Heart right ventricle (tissue), 16 donors: Measurements from ENCODE around the gene PAPLN. TPM values are rescaled to one million over a fixed set of nuclear protein-coding genes. Genes with fewer than 3 reads are reported as not detected.

Source experiments
- ATAC-seq, 8 donors: fragments of 200-7000 bp; cut with Tn5 transposase; one replicate each; pipeline ENCODE4 v1.9.1; 2020; ENCODE audit warnings: mild to moderate bottlenecking in 8 of 8, moderate library complexity in 8 of 8, moderate number of reproducible peaks in 1 of 8
- DNase-seq, 2 donors: peaks; one replicate each; pipeline ENCODE4 v3.0.0-alpha.2; 2020
- H3K27ac ChIP-seq, 10 donors: fragments of 200-600 bp; sonication (generic) in 2 of 10; one replicate each; pipeline versions ENCODE4 v1.5.0 to v1.8.0; 2020 to 2022; ENCODE audit warnings: mild to moderate bottlenecking in 3 of 10
- H3K27me3 ChIP-seq, 7 donors: fragments of 200-600 bp; one replicate each; pipeline ENCODE4 v1.8.0; 2021 to 2022; ENCODE audit warnings: mild to moderate bottlenecking in 2 of 7
- H3K36me3 ChIP-seq, 9 donors: fragments of 200-600 bp; sonication (generic) in 1 of 9; one replicate each; pipeline versions ENCODE4 v1.5.0 to v1.8.0; 2020 to 2022; ENCODE audit warnings: mild to moderate bottlenecking in 2 of 9
- H3K4me1 ChIP-seq, 9 donors: fragments of 200-600 bp; sonication (generic) in 1 of 9; one replicate each; pipeline versions ENCODE4 v1.5.0 to v1.8.0; 2020 to 2022; ENCODE audit warnings: mild to moderate bottlenecking in 4 of 9
- H3K4me3 ChIP-seq, 10 donors: fragments of 200-600 bp; sonication (generic) in 2 of 10; one replicate each; pipeline versions ENCODE4 v1.5.0 to v1.8.0; 2020 to 2022; ENCODE audit warnings: mild to moderate bottlenecking in 7 of 10, moderate library complexity in 2 of 10
- H3K9me3 ChIP-seq, 11 donors: fragments of 200-600 bp in 10 of 11; sonication (generic) in 2 of 11; one replicate each; pipeline versions ENCODE4 v1.5.0 to v1.8.0; 2013 to 2022; ENCODE audit warnings: mild to moderate bottlenecking in 2 of 11, control low read depth in 1 of 11, moderate library complexity in 1 of 11
- CTCF ChIP-seq, 9 donors: fragments of 200-600 bp; sonication (generic) in 2 of 9; IDR thresholded peaks; one replicate each; pipeline versions ENCODE4 v1.5.0 to v1.8.0; 2021 to 2022; ENCODE audit warnings: antibody characterized with exemption in 9 of 9, mild to moderate bottlenecking in 5 of 9, moderate library complexity in 1 of 9
- WGBS, 2 donors: extraction: QIAGEN DNeasy Blood & Tissue Kit; methylation state at CpG; one replicate each; pipeline ENCODE4 v1.1.7; 2013; ENCODE audit warnings: inconsistent platforms in 1 of 2; 5-methylcytosine and 5-hydroxymethylcytosine counted together
- intact Hi-C, 10 donors: fragments of 100-400 bp; cut with DNase I; formaldehyde crosslinking; loops; one replicate each; pipeline versions ENCODE4 v1.11.1 to v1.14.2; 2022
- polyA plus RNA-seq, 2 donors: library from polyadenylated mRNA; stranded (reverse); fragments of 200-250 nt; gene quantifications; one replicate each; pipeline ENCODE4 v1.2.3, GENCODE V29; 2013
- total RNA-seq, 10 donors: library from RNA; stranded (reverse); fragmentation: NEBNext Ultra II Directional in 3 of 10; extraction: Animal tissue kit (Norgen Biotek cat#: 25700) in 3 of 10; gene quantifications; one replicate each; pipeline versions ENCODE4 v1.2.1 to v1.2.4, GENCODE V29; 2021 to 2023
- donor health status: Arrhythmogenic right ventricular cardiomyopathy.
- donor health status: ischemic (EF 13 %, LVEDD 7.1; RV severe dilation, severe dysfunction).
- donor health status: healthy with polysubstance abuse.
- donor health status: DM: no; HTN: yes; CAD: no.
- donor health status: DM: no; HTN: no; CAD: no.
- donor health status: ischemic (EF 25% LVEDD 6.9; RV normal size, moderate dysfunction).
- donor health status: ischemic (EF 25% LVEDD 5.7; RV mildly dilated, moderate dysfunction).
- donor health status: healthy.
- donor health status: DM: yes; HTN: yes; CAD: no.
- donor health status: Ischemic cardiomyopathy.
- donor health status: ischemic (EF 35%, LVEDD 5.7; RV mildly dilated, moderate dysfunction).
- donor health status: nonischemic (EF 11% LVEDD 7.7; RV severe dilation, severe dysfunction).
- donor health status: DM: yes; HTN: yes; CAD: no.
- donor health status: PGD.
- donor health status: ischemic (EF 29% LVEDD 5.4; RV normal size, mild dysfunction).
- donor health status: nonischemic (EF 23%, LVEDD 6.1; RV moderate dilation, normal function).

Gene PAPLN
- total and polyA plus RNA-seq, 12 donors: 0.64 to 4.1 (median 1.8) TPM

- no peaks in the 10 kb centered on the region for H3K9me3 ChIP-seq
- H3K4me1 ChIP-seq: no peaks in the 10 kb centered on the region
- DNase-seq (no peak), ATAC-seq (no peak)
- H3K27ac ChIP-seq: no peak overlapping the region
- H3K4me3 ChIP-seq: no peak overlapping the region
- intact Hi-C loops: loop anchor here in 3 of 10 donors (5.0 to 10.0 kb wide), 3 partner anchors 109 to 351 kb away; no protein-coding TSS in a partner anchor
- H3K27me3 ChIP-seq: no peaks in the 10 kb centered on the region
- TF ChIP-seq CTCF (IDR thresholded peaks at IDR 0.05): peak in 3 of 9 donors; percentile 10 to 31 (median 26)
- peaks cover 0 to 97% (median 42%) of the 10 kb centered on the region in 9 donors for H3K36me3 ChIP-seq
- WGBS, 2 donors: 62 to 65% methylated on average over 12 of the region's 12 CpGs
Observed at GRCh38 chr14:73283608-73284379, 46.5 kb downstream of the PAPLN start.

- intact Hi-C loops: loop anchor here in 2 of 10 donors (10.0 kb wide), 2 partner anchors 111 to 349 kb away; no protein-coding TSS in a partner anchor
- Histone ChIP-seq H3K27ac (no peak overlapping the region), H3K9me3 (no peaks in the 10 kb centered on the region), H3K27me3 (no peaks in the 10 kb centered on the region), H3K36me3 (peaks cover 0 to 96% (median 34%) of the 10 kb centered on the region in 9 donors), H3K4me1 (no peaks in the 10 kb centered on the region), H3K4me3 (no peak overlapping the region)
- ATAC-seq (no peak), DNase-seq (no peak)
- 92 to 93% methylated on average over 1 of the region's 1 CpG for WGBS, 2 donors
- TF ChIP-seq CTCF (IDR thresholded peaks at IDR 0.05): no peak
Observed at GRCh38 chr14:73285979-73286378, 48.7 kb downstream of the PAPLN start.

- Histone ChIP-seq H3K4me1 (no peaks in the 10 kb centered on the region), H3K27ac (no peak overlapping the region), H3K4me3 (no peak overlapping the region), H3K36me3 (peaks cover 0 to 96% (median 34%) of the 10 kb centered on the region in 9 donors), H3K9me3 (no peaks in the 10 kb centered on the region), H3K27me3 (no peaks in the 10 kb centered on the region)
- TF ChIP-seq CTCF (IDR thresholded peaks at IDR 0.05): no peak
- 94 to 97% methylated on average over 2 of the region's 2 CpGs for WGBS, 2 donors
- intact Hi-C loops: loop anchor here in 2 of 10 donors (10.0 kb wide), 2 partner anchors 112 to 348 kb away; no protein-coding TSS in a partner anchor
- no peak for ATAC-seq
- DNase-seq: no peak
Observed at GRCh38 chr14:73286598-73286997, 49.3 kb downstream of the PAPLN start.

- TF ChIP-seq CTCF (IDR thresholded peaks at IDR 0.05): no peak
- no peaks in the 10 kb centered on the region for H3K9me3 ChIP-seq
- intact Hi-C loops: loop anchor here in 2 of 10 donors (10.0 kb wide), 2 partner anchors 112 to 348 kb away; no protein-coding TSS in a partner anchor
- no peak overlapping the region for H3K27ac ChIP-seq
- peaks cover 0 to 96% (median 33%) of the 10 kb centered on the region in 9 donors for H3K36me3 ChIP-seq
- DNase-seq (no peak), ATAC-seq (no peak)
- 89 to 91% methylated on average over 5 of the region's 5 CpGs for WGBS, 2 donors
- H3K27me3 ChIP-seq: no peaks in the 10 kb centered on the region
- no peaks in the 10 kb centered on the region for H3K4me1 ChIP-seq
- H3K4me3 ChIP-seq: no peak overlapping the region
Observed at GRCh38 chr14:73287071-73287470, 49.8 kb downstream of the PAPLN start.
